ENCODE results near the gene E2F1.
A peak's percentile ranks its signal among the peaks of the same experiment; 100 is the strongest.

Gene E2F1, protein sequence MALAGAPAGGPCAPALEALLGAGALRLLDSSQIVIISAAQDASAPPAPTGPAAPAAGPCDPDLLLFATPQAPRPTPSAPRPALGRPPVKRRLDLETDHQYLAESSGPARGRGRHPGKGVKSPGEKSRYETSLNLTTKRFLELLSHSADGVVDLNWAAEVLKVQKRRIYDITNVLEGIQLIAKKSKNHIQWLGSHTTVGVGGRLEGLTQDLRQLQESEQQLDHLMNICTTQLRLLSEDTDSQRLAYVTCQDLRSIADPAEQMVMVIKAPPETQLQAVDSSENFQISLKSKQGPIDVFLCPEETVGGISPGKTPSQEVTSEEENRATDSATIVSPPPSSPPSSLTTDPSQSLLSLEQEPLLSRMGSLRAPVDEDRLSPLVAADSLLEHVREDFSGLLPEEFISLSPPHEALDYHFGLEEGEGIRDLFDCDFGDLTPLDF

DNA sequence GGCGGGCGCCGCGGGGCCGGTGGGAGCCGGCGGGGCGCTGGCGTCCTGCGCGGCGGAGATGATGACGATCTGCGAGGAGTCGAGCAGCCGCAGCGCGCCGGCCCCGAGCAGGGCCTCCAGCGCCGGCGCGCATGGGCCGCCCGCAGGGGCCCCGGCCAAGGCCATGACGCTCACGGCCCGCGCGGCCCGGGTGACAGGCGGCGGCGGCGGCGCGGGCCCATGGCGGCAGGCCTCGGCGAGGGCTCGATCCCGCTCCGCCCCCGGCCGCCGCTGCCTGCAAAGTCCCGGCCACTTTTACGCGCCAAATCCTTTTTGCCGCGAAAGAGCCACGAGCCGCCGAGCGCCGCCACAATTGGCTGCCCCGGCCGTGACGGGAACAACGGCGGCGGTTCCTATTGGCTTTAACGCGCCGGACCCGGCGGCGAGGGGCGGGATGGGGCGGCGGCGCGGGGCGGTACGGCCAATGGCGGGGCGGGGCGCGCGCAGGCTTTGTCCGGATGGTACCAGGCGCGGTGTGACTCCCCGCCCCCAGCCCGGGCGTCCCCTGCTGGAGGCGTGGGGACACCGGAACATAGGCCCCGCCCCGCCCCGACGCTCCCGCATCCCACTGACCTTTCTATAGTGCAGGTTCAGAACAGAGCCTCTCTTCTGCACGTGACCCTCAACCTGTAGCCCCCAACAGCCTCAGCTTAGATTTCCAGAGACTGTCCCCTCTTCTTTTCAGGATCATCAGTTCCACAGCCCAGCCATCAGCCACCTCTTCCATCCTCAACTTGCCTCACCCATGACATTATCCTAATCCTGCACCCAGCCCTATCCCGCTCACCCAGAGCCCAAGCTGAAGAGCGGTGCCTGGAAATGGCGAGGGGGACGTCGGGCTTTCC lies at the start of gene E2F1:
E2F1 (minus strand) TSS at position 286 of the 884 bp plus-strand sequence; CDS start at position 165, 121 bp downstream.
- DNase-seq, result peak; percentile 76

DNA sequence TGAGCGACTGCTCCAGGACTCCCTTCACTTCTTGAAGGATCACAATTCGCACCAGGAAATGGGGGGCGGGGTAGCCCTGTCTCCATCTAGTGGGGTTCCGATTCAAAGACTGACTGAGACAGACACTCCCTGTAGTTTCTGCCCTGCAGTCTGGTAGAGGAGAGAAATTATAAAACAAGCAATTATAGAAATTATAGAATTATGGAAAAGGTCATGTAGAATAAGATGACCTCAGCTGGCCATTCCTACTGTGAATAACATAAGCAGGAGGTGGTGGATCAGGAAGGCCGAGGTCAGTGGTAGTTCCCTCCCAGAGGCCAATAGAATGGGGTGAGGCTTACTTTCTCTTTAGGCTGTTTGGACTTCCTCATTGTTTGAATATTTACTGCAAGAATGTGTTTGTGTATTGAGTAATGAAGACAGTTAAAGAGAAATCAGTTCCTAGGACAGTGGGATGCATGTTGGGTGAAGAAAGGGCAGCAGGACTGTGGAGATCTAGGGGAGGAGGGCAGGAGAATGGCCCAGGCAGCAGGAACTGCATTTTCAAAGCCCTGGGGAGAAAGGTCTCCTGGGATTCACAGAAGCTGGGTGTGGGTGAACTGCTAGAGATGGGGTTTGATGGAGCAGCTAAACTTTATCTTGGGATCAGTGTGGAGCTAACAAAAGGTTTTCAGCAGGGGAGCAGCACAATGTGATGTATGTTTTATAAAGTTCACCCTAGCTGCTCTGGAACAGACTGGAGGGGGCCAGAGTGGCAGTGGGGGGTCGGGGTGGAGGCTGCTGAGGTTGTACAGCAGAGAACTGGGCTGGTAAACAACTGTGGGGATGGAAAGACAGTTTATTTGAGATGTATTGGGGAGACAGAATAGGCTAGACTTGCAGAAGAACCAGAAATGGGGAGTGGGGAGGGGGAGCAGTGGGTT lies 47.7 kb upstream of the E2F1 start:
- DNase-seq, result no peak

DNA sequence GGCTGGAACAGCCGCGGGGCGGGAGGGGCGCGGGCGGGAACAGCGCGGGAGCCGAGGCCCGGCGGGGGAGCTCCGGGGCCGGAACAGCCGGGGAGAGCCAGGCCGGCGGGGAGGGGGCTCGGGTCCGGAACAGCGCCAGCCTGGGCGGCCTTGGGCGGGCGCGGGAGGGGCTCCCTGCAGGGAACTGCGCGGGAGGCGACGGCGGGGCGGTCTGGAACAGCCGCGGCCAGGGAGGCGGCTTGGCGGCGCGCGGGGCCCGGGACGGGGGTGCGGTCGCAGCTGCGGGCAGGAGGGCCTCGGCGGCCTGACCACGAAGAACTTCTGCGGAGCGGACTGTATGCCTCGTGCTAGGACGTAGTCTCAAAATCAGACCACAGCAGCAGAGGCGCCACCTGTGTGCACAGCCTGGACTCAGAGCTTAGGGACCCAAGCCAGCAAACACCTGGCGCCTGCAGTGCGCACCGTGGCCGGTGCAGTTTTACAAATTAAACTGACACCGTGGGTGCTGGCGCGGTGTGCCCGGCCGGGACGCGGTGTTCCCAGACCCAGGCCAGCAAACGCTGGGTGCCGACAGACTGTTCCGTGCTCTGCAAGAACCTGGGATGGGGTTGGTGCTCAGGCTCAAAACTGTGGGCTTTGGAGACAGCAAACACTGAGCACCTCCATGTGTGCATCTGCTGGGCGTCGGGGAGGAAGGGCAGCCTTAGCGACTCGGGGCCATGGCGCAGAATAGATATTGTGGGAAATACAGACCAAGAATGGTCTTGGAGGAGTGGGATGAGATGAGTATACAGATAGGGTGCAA lies 46.2 kb upstream of the E2F1 start:
- peak; percentile 70 for DNase-seq

DNA sequence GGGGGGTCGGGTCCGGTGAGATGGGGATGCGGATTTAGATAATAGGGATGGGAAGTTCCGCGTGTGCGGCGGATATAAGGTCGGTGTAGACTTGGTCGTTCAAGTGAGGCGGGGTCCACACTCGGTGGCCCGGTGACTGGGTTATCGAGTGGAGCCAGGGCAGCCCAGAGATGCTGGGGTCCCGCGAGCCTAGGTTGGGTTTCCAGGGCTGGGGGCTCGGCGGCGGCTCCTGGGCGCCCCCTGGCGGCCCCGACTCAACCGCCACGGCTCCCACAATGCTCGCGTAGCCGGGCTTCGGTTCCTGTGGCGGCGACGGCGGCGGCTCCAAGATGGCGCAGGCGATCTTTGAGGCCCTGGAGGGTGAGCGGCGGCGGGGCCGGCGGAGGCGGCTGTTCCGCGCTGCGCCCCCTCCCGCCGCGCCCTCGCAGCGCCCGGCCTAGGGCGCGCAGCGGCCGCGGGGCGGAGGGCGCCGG lies 45.5 kb upstream of the E2F1 start, which contains the start of gene ZNF341:
ZNF341 (plus strand) TSS at position 304 of the 473 bp plus-strand sequence; CDS start at position 330, 26 bp downstream.
- peak; percentile 70 for DNase-seq

DNA sequence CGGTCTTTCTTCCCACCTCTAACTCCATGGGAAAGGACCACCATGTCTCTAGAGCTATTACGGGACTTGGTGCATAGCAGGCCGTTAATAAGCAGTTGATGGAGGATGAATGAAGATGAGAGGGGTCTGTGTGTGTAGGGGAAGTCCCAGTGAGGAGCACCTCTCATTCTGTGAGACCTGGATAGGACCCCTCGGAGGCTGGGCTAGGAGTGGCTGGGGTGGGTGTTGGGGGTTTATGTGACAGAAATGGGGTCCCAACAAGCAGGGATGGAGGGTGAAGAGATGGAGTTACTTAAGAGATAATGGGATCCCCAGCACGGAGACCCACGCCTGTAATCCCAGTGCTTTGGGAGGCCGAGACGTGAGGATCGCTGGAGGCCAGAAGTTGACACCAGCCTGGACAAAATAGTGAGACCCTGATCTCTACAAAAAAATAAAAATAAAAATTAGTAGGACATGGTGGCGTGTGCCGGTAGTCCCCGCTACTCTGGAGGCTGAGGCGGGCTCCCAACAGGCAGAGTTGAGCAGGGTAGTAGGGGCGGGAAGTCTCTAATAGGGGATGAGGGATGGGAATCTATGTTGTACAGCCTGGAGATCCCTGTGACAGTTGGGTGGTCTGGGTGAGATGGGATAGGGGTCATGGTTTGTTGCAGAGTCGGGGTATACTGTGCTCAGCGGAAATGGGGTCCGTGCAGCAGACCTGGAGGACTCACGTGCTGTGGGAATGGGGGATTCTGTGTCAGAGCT lies 44.9 kb upstream of the E2F1 start:
- no peak for DNase-seq

DNA sequence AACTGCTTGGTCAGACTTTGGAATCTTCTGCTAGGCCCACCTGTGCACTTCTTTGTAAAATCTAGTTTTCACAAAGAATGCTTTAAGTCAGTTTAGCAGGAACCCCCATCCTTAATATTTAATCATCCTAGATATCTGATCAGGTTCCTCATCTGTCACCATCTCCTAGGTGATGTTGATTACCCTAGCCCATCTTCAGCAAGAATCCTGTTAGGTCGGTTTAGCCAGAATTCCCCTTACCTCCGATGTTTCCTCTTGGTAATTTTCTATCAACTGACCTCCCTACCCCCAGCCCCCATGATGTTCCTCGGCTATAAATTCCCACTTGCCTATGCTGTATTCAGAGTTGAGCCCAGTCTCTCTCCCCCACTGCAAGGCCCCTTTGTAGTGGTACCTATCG lies 42.9 kb upstream of the E2F1 start:
- no peak for DNase-seq

DNA sequence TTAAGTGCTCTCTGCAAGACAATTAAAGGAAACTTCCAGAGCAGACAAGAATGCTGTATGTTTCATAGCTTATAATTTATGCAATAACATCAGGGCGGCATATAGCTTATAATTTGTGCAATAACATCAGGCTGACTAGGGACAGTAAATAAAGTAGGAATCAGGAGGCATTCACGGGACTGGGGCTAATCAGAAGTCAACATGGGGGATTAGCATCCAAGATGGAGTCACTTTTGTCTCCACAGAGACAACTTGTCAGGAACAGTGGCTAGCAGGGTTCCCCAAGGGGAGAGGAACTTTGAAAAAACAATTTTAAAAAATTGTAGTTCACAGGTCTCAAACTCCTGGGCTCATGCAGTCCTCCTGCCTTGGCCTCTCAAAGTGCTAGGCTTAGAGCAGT lies 42.3 kb upstream of the E2F1 start:
- no peak for DNase-seq

DNA sequence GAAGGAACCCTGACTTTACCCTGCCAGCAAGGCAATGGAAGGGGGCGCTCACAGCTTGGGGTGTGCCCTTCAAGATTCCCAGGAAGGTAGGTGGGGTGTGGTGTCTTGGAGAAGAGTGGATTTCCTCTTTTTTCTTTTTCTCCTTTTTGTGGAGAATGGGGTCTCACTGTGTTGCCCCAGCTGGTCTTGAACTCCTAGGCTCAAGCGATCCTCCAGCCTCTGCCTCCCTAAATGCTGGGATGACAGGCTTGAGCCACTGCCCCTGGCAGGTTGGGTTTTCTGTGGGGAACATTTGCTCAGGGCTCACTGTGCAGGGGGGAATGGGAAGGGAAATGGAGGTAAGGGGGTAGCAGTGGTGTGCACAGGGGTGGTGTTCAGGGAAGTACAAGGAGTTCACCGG lies 41.6 kb upstream of the E2F1 start:
- DNase-seq, result no peak

DNA sequence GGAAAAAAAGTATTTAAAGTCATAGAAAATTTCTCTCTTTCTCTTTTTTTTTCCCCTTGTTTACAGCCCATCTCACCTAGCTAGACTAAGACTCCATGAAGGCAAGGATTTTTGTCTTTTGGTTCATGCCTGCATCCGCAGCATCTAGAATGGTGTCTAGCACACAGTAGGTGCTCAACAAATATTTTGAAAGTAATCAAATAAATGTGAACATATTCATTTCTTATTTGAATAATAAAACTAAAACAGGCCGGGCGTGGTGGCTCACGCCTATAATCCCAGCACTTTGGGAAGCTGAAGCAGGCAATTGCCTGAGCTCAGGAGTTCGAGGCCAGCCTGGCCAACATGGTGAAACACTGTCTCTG lies 40.9 kb upstream of the E2F1 start:
- DNase-seq, result no peak

DNA sequence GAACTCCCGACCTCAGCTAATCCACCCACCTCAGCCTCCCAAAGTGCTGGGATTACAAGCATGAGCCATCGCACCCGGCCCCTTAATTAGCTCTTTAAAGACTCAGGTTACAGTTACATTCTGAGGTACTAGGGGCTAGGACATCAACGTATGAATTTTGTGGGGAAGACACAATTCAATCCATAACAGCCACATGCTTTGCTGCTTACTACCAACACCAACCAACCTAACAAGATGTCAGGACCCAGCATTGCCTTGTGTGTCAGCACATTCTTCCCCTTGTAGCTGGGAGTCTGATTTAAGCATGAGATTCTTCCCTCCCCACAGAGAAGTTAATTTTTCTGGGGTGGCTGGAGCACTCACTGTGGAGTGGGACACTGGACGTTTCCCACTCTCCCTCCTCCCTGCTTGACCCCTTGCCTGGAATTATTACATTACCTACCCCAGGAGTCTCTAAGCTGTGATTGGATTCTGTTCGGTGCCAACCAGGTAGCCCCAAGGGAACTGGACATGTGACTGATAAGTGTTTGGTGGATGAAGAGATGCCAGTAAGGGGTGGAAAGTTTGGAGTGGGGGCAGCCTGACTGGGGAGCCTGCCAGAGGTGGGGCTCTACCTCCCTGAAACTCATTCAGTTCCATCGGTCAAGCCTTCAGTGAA lies 39.6 kb upstream of the E2F1 start:
- no peak for DNase-seq

DNA sequence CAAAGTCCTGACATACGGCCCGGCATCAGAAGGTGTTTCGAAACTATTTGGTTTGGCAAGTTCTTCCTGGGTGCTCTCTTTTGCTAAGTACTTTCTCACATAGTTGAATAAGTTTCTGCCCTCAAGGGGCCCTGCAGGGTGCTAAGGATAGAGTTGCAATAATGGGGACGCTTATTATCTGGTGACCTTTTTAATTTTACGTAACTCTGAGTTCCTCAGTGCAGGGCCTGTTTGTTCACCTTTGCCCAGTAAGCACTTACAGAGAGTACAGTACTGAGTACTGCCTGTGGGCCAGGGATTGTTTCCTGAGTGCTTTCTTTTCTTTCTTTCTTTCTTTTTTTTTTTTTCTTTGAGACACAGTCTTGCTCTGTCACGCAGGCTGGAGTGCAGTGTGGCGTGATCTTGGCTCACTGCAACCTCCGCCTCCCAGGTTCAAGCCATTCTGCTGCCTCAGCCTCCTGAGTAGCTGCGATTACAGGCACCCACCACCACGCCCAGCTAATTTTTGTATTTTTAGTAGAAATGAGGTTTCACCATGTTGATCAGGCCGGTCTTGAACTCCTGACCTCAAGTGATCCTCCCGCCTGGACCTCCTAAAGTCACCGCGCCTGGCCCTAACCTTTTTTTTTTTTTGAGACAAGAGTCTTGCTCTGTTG lies 38.4 kb upstream of the E2F1 start:
- no peak for DNase-seq

DNA sequence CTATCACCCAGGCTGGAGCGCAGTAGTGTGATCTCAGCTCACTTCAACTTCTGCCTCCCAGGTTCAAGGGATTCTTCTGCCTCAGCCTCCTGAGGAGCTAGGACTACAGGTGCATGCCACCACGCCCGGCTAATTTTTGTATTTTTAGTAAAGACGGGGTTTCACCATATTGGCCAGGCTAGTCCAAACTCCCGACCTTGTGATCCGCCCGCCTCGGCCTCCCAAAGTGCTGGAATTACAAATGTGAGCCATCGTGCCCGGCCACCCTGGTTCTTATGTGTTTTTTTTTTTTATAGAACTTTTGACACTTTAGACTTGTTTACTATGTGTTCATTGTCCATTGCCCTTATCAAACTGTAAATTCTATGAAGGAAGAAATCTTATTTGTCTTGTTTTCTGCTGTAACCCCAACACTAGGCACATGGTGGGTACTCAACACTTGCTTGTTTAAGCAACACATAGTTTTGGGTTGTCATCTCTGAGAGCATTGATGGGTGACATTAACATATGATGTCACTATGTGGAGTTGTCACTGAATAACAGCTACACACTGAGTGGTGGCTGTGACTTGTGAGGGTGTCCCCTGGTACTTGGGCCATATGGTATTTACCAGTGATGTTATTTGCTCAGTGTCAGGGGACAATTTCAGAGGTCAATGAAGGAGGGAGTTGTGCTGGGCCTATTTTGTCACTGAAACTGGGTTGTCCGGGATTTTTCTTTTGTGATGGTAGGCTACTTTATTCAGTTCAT lies 35.4 kb upstream of the E2F1 start:
- DNase-seq, result no peak

DNA sequence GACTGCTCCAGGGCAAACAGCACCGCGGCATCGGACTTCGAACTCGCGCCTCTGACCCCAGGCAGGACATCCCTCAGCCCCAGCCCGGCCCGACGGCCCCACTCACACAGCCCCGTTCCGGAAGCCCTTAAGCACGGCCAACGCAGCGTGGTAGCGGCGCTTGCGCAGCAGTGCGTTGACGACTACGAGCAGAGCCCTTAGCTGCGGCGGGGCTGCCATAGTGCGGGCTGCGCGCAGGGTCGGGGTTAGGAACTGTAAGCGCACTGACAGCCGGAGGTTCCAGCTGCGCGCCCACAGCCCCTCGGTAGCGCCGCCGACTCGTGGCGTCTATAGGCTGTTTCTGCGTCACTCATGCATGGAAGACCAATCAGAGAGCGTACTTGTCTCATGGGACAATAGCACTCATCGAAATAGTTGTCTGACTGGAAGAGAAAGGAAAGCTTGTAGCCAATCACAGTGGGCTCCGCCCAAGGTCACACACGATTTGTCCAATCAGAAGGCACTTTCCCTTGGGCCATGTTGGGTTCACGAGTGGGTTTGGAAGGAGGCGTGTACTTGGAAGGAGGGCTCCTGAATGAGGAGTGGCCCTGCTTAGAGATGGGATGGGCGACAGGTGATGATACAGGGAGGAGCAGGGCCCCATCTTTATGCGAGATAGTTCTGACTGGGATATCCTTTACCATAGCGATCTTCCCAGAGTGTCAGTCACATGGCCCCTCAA lies 34.0 kb upstream of the E2F1 start, which contains the start of gene PXMP4:
PXMP4 (minus strand) TSS at position 322 of the 721 bp plus-strand sequence; CDS start at position 219, 103 bp downstream.
- DNase-seq, result peak; percentile 97

DNA sequence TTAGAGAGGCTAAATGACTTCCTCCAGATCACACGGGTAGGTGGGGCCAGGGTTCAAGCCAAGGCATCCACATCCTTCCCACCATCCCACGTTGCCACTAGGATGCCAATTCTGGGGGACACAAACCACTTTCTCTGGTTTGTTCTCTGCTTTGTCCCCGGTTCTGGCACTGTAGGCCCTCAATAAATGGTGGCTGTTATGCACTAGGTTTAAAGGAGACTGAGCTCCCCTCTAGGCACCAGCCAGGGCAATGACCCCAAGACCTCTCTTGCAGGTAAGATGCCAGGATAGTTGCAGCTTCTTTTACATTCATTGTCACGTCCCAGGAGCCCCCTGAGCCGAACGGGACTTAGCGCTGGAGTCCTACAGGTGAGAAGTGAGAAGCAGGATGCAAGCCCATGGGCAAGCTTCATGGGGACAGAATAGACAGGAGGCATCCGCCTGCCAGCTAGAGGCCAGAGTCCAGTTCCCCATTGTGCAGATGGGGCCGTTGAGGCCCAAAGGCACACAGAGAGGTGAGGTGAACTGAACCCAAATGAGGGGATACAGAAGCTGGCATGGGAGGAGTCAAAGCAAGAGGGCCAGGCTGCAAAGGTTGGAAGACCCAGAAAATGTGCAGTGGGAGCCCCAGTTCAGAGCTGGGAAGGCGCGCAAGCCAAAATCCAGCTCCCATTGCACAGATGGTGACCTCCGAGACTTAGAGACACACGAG lies 33.2 kb upstream of the E2F1 start:
- DNase-seq, result no peak

DNA sequence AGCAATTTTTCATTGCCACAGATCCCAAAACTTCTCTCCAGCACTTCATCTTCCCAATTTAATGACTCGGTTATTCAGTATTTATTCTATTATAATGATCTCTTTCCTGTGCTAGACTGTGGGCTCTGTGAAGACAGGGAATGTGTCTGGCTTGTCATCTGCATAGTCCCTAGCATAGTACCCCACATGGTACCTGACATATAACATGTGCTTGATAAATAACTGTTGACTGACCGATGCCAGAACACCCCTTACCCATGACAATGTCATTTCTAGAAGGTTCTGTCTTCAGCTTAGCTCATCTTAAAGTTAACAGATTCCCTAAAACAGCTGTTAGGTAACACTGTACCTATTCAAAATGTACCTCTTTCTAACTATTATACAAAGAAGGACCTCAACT lies 30.3 kb upstream of the E2F1 start:
- DNase-seq, result no peak

DNA sequence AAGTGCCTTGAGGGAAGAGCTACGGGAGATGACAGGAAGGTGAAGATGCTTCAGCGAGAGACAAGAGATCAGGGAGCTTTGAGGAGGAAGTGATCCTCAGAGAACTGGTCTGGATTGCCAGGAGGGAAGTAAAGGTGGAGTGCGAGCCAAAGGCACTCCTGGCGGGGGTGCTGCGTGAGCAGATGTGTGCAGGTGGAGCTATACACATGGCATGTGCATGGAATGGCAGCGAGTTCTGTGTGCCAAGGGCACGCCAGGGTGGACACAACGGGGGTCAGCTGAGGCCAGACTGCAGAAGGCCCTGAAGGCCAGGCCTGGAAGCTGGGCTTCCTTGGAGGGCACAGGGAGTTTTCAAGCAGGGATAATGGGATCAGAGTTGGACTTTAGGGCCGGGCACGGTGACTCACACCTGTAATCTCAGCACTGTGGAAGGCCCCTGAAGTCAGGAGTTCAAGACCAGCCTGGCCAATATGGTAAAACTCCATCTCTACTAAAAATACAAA lies 27.7 kb upstream of the E2F1 start:
- DNase-seq, result no peak

DNA sequence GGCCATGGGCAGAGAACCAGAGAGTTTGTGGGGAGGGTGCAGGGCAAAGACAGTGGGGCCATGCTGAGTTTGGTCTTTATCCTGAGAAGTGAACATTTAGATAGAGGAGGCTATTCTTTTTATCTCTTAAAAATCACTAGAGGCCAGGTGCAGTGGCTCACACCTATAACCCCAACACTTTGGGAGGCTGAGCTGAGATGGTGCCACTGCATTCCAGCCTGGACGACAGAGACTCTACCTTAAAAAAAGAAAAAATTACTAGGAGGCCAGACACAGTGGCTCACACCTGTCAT lies 25.2 kb upstream of the E2F1 start:
- no peak for DNase-seq

All from NCI-H1694 (cell line).